Stimulated activated CD4-positive, alpha-beta T cell treated with anti-CD3 and anti-CD28 coated beads, Interleukin-1b, Interleukin-23, amount 100 ng/mL, for 48 hours (primary cell): ENCODE measurements around the gene TBC1D12.
"Not testable (repeated sequence)": the region's sequence is repeated elsewhere in the genome, so short reads cannot be mapped to it uniquely, and the experiment has no call there.

Experiments used
- DNase-seq: peaks from one replicate; pipeline ENCODE4 v3.0.0-alpha.2; 2020

The TBC1D12 gene

DNA sequence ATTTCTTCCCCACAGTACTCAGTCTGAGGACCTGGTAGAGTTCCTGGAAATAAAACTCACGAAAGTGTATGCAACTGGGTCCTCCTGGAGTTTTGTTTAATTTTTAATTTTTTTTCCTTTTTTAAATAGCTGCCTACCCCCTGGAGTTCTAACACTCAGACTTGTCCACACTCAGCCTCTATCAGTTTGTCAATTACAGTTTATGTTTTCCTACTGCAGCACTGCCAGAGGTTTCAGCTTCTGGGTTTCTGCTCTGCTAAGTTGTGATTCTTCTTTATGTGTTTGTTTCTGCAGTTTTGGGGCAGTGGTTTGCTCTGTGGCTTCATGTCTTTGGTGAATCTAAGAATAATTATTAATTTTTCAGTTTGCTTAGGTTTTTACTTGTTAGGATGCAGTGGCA lies 59.2 kb downstream of the TBC1D12 start:
- no peak for DNase-seq

- DNase-seq: no peak
Measured at GRCh38 chr10:94462130-94462529, 59.8 kb downstream of the TBC1D12 start.

DNA sequence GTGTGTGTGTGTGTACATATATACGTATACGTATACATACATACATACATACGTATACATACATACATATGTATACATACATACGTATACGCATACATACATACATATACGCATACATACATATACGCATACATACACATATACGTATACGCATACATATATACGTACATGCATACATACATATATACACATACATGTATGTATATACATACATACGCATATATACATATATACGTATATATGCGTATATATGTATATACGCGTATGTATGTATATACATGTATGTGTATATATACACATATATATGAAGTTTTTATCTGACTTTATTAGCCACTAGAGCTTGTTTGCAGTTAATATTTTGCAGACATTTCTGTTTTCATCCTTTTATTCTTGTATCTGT lies 63.3 kb downstream of the TBC1D12 start:
- no peak for DNase-seq

- DNase-seq: no peak
Measured at GRCh38 chr10:94481410-94481809, 79.1 kb downstream of the TBC1D12 start.

GRCh38 chr10:94483970-94484369 lies 81.6 kb downstream of the TBC1D12 start:
- DNase-seq: no peak

- DNase-seq: no peak
Measured at GRCh38 chr10:94485094-94485493, 82.8 kb downstream of the TBC1D12 start.

DNA sequence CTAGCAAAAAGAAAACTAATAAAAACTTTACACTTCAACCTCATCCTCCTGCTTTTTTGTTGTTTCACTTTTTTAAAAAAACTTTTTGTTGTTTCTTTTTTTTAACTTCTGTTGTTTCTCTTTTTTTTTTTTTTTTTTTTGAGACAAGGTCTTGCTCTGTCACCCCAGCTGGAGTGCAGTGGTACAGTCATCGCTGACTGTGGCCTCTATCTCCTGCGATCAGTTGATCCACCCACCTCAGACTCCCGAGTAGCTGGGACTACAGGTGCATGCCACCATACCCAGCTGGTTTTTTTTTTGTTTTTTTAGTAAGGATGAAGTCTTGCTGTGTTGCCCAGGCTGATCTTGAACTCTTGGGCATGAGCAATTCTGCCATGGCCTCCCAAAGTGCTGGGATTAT lies 85.2 kb downstream of the TBC1D12 start:
- DNase-seq: no peak

DNA sequence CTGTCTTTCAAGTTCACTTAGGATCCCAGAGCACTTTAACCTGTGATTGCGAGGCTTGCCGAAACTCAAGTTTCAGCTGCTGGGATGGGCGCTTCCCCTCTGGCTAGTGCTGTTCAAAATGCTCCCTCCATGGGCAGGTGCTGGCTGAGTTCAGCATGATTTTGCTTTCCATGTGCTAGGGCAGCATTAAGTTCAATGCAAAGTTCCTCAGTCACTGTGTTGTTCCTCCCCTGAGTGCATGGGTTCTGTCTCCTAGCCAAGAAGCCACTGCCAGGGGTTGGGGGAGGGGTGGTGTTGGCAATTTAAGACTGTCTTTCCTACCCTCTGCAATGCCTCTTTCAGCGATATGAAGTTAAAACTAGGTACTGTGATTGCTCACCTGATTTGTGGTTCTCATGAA lies 86.8 kb downstream of the TBC1D12 start:
- no peak for DNase-seq

GRCh38 chr10:94489976-94490788 lies 87.8 kb downstream of the TBC1D12 start:
- no peak for DNase-seq

DNA sequence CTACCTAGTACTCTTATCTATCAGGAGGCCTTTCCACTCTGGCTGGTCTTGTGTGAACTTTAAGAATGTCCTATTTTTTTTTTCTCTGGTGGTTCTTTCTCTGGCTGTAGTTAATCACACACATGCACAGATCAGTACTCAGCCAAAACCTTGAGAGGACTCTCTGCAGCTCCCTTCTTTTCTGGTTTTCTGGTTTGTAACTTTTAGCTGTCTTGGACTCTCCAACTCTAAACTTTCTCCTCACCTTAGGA lies 88.4 kb downstream of the TBC1D12 start:
- DNase-seq: no peak

DNA sequence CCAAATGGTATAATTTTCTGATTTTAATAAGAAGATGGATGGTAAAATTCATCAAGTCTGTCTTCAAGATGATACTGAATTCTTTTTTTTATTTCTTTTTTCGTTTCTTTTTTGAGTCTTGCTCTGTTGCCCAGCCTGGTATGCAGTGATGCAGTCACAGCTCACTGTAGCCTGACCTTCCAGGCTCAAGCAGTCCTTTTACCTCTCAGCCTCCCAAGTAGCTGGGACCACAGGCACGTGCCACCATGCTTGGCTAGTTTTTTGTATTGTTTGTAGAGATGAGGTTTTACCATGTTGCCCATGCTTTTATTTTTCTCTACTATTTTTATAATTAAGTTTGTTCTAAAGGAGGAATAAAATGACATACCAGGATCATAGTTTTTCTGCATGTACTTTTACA lies 91.1 kb downstream of the TBC1D12 start:
- no peak for DNase-seq

DNA sequence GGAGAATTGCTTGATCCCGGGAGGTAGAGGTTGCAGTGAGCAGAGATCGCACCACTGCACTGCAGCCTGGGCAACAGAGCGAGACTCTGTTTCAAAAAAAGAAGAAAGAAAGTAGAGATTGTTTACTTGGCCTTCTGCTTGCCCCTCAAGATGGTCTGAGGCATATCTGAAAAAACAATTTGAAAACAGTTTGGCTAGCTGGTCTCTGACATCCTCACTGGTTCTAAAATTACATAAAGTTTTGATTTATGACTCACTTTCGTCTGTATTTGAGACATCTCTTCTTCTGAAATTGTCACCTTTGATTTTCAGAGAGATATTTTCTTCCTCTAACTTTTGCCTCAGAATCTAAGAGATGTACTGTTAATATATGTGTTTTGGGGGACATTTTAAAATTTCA lies 93.7 kb downstream of the TBC1D12 start:
- DNase-seq: no peak

DNA sequence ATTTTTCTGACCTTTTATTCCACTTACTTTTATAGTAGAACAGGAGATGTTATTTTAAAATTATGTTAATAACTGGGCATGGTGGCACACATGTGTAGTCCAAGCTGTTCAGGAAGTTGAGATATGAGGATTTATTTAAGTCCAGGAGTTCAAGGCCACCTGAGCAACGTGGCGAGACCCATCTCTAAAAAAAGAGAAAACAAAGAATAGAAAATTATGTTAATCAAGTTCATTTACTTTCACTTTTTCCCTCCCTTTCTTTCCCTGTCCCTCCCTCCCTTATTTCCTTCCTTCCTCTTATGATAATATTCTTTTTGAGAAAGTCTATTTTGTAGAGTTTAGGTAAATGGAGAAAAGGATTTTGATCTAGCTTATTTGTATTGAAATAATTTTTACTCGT lies 94.3 kb downstream of the TBC1D12 start:
- DNase-seq: no peak

DNA sequence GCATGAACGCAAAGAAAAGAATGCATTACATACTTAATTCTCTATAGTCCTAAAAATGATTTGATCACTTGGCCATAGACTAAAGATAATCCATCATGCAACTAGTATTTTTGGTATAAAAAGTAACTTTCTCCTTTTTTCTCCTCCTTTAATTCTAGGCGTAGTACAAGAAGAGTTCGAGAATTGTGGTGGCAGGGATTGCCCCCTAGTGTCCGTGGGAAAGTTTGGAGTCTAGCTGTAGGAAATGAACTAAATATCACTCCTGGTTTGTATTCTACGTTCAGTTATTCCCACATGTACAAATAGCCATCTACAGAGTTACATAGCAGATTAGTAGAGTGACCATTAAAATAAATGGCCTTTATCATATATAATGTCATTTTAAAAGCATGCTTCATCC lies 97.7 kb downstream of the TBC1D12 start:
- no peak for DNase-seq

DNA sequence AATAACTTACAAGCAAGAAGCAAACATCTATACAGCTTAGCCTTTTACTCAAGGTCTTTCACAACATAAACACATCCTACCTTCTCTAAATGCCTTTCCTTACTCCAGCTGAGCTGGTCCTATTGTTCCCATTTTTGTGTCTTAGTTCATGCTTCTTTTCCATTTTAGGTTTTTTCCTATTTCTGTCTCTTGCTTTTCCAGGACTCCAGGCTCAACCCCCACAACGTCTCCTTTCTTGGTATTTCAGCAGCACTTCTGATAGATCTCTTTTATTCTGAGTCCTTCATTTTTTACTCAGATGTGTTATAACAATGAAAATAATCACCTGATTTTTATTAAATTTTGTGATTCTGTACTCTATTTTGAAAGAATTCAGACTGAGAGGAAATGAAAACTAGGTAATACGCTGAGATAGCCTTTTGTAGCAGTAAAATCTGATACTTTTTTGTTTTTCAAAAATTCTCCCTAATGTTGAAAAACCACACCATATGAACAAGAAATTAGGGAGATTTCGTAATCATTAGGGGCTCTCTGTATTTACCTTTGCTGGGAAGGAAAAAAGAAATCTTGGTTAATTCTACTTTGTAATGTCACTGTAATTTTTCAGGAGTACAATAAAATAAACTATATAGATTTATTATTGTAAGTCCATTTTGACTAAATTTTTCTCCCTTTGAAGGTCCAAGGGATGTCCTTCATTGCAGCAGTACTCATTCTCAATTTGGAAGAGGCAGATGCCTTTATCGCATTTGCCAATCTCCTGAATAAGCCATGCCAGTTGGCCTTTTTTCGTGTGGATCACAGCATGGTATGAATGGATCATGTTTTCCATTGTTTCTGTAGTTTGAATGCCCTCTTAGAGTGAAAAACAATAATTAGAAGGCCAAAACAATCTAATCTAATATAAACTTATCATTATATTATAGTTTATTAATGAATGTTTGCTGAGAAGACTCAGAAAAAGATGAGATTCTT lies 119.2 kb downstream of the TBC1D12 start:
- no peak for DNase-seq

DNA sequence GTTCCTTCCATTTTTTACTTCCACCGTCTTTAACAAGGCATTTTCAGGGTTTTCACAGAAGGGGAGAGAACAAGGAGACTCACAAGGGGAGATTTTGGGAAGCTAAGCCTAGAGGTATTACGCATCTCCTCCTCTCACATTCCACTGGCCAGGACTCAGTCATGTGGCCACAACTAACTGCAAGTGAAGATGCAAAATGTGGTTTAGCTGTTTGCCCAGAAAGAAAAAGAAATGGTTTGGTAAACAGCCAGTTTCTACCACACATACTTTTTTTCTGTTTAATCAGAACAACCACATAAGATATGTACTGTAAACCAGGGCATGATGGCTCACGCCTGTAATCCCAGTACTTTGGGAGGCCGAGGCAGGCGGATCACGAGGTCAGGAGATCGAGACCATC lies 121.8 kb downstream of the TBC1D12 start:
- DNase-seq: no peak

- no peak for DNase-seq
Measured at GRCh38 chr10:94524711-94525110, 122.4 kb downstream of the TBC1D12 start.

DNA sequence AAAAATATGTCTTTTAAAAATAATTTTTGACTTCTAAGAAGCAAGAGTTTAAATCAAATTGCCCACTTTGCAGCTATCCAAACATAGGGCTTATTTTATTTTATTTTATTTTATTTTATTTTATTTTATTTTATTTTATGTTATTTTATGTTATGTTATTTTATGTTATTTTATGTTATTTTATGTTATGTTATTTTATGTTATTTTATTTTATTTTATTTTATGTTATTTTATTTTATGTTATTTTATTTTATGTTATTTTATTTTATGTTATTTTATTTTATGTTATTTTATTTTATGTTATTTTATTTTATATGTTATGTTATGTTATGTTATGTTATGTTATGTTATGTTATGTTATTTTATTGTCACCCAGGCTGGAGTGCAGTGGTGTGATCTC lies 129.2 kb downstream of the TBC1D12 start:
- not testable (repeated sequence) for DNase-seq

- no peak for DNase-seq
Measured at GRCh38 chr10:94533027-94533426, 130.7 kb downstream of the TBC1D12 start.

DNA sequence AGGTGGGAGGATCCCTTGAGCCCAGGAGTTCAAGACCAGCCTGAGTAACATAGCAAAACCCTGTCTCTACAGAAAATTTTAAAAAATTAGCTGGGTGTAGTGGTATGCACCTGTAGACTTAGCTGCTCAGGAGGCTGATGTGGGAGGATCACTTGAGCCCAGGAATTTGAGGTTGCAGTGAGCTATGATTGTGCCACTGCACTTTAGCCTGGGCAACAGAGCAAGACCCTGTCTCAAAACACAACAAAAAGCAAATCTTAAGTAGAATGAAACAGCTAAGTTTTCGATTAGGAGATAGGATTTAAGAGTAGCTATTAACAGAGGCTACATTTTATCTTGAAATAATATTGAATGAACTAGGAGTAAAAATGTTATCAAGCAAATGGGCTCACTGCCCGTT lies 139.9 kb downstream of the TBC1D12 start:
- DNase-seq: not testable (repeated sequence)

DNA sequence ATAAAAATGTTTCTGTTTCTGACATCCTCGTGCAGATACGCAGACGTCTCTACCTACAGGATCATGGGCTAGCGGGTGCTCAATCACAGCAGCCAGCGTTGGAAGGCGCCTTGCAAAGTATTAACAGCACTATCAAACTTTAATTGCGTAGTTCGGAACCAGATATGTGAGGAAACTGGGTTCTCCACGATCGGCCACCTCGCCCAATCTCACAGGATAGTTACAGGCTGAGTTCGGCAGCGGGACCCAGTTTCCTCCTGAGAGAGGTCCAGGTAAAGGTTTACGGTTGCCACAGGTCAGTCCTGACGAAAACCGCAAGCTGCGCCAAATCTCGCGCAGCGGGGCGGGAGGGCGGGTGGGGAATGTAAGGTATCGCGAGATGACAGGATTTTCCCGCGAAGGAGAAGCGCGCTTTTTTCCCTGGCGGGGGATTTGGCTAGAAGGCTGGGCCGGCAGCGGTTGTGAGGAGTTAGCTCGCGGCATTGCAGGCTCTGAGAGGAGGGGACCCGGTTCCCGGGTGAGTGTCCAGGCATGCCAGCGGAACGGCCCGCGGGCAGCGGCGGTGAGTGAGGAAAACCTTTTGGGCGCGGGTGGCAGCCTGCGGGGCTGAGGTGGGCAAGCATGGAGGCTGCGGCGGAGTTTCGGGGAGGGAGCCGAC lies 143.2 kb downstream of the TBC1D12 start, which contains the start of gene HELLS:
TSS of gene HELLS (plus strand) at position 398 of the 658 bp plus-strand sequence. CDS start at position 532, 134 bp downstream.
- DNase-seq: peak; percentile 82

DNA sequence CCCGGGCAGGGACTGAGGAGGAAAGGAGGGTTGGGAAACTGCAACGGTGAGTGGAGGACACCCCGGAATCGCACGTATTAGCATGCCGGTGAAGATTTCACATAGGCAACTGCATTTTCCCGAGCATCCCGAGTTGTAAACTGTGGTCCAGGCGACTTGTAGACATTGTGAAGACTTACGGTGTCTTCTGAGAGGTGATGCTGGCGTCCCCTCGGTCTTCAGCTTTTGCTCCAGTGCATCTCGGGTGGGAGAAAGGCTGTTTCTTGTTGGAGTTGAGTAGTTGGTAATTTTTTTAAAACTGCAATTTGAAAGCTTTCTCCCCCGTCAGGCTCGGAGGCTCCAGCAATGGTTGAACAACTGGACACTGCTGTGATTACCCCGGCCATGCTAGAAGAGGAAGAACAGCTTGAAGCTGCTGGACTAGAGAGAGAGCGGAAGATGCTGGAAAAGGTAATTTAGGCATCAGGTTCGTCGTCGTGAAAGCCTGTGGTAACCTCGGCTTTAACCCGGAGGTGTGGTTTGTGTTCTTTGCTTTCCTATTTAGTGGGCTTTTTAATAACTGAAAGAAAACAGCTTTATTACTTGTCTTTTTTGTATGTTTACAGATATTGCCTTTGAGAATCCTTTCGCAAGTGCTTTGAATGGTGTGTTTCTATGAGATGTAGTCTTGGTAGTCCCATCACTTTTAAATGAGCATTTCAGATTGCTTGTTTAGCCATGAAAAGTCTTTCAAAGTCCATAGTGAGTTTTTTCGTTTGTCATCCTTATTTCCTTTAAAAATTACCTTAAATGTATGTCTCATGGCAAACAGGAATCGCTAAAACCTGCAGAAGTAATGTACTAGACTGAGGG lies 143.9 kb downstream of the TBC1D12 start:
- DNase-seq: no peak

DNA sequence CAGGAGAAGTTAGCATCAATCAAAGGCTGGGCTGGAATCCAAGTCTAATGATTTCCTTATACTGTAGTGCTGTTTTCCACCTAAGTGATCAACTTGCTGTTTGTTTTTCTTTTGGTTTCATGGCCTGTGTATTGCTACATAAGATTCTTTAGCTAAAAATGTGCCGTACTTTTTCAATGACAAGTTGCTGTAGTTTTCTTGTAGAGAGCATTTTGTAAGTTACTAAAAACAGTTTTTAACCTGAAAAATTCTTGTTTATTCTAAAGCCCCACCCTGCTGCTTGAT lies 144.5 kb downstream of the TBC1D12 start:
- no peak for DNase-seq
